Adrenal gland (tissue), 5 donors: ENCODE data around the gene C11orf86.

ENCODE experiments used
- CTCF ChIP-seq, 6 experiments: fragments of 450-650 bp in 4 of 6; fragments of 200-600 bp in 2 of 6; sonication (generic) in 1 of 6; IDR thresholded peaks; 1 replicate in 5 of 6; 2 replicates in 1 of 6; pipeline versions ENCODE4 v1.5.1 to v1.8.0; 2016 to 2021; ENCODE audit warnings: antibody characterized with exemption in 6 of 6, mild to moderate bottlenecking in 2 of 6, moderate library complexity in 1 of 6
- POLR2A ChIP-seq, 2 donors: fragments of 450-650 bp; IDR thresholded peaks; one replicate each; pipeline ENCODE4 v1.6.1; 2017; ENCODE audit warnings: antibody characterized with exemption in 2 of 2, mild to moderate bottlenecking in 2 of 2, moderate library complexity in 1 of 2
- donor health status: DM: no; HTN: no; CAD: no.

- TF ChIP-seq CTCF (IDR thresholded peaks at IDR 0.05) (no peak), POLR2A (IDR thresholded peaks at IDR 0.05) (no peak)
These were observed 16.9 kb downstream of the C11orf86 start for GRCh38 chr11:66992041-66992440.
